Bronchial epithelial cell (primary cell): ENCODE results near the gene PLXNA4. TPM values are rescaled to one million over a fixed set of nuclear protein-coding genes. Genes with fewer than 3 reads are reported as not detected.

Experiments used
- DNase-seq: peaks from one replicate; pipeline ENCODE4 v3.0.0-alpha.2; 2010; ENCODE audit warnings: low read depth
- FAIRE-seq: peaks from 2 replicates; lab custom pipeline; 2011; peaks lifted over from hg19 to GRCh38; lab: Jason Lieb, UNC
- H3K27me3 ChIP-seq: 2 replicates; pipeline ENCODE4 v1.5.1; 2011; ENCODE audit warnings: low read length; ENCODE audit not compliant: control insufficient read depth, insufficient read depth
- H3K36me3 ChIP-seq: 2 replicates; pipeline ENCODE4 v1.5.1; 2011; ENCODE audit warnings: low read length; ENCODE audit not compliant: control insufficient read depth, insufficient read depth
- H3K4me3 ChIP-seq: 2 replicates; pipeline ENCODE4 v1.5.1; 2011; ENCODE audit warnings: mild to moderate bottlenecking, low read depth, low read length, control low read depth
- total RNA-seq: library from RNA; depleted of rRNA; stranded (reverse); fragments of >200 nt; gene quantifications from 2 replicates; pipeline ENCODE4 v1.2.1, GENCODE V29; 2014
- TF ChIP-seq, protein P1 (sequence below): IDR thresholded peaks from 2 replicates; pipeline ENCODE4 v1.5.1; 2011; ENCODE audit warnings: mild to moderate bottlenecking, moderate library complexity, low read length, control low read depth, inconsistent platforms; ENCODE audit not compliant: insufficient read depth, severe bottlenecking

Gene PLXNA4
- total RNA-seq, 1 donor from 2014 or later, result under 0.01 TPM

DNA sequence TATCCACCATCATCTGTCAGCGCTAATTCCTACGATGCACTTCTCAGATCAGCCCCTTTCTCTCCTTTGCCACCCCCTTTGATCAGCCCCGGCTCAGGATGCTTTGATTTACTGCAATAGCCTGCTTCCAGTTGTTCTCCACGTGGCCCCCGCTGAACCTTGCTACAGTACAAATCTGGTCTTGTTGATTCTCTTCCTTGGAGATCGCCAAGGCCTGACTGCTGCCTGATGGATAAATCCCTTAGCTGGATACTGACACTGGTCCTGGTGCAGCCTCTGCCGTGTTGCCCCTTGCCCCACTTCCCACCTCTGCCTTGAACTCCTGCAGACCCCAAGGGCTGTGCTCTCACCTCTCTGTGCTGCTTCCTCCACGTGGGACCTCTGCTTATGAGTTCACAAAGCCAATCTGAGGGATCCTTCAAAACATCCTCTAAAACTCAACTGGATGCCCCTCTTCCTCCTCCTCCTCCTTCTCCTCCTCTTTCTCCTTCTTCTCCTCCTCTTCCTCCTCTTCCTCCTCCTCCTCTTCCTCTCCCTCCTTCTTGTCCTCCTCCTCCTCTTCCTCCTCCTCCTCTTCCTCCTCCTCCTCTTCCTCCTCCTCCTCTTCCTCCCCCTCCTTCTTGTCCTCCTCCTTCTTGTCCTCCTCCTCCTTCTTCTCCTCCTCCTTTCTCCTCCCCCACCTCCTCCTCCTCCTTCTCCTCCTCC is 15.3 kb downstream of the PLXNA4 start:
- no peaks in the 10 kb centered on the region for H3K27me3 ChIP-seq

DNA sequence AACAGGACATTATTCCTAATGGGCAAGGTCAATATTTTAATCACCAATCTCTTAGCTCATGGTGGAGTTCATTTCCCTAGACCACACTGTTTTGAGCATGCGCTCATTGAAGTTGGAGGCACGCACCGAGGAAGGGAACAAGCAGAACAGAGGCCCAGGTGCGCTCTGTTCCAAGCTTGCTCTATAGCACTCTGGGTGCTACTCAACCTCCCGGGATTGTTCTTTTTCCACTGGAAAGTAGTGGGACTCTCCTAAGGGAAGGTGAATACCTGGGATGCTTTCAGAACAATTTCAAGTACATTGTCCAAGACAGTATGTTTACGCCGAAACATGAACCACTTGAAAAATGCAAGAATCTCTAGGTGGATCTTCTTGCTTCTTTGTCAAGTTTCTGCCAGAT is 16.2 kb downstream of the PLXNA4 start:
- Histone ChIP-seq H3K27me3 (no peaks in the 10 kb centered on the region), H3K36me3 (no peaks in the 10 kb centered on the region), H3K4me3 (no peak overlapping the region)
- DNase-seq (no peak), FAIRE-seq (no peak)
- TF ChIP-seq, protein P1, sequence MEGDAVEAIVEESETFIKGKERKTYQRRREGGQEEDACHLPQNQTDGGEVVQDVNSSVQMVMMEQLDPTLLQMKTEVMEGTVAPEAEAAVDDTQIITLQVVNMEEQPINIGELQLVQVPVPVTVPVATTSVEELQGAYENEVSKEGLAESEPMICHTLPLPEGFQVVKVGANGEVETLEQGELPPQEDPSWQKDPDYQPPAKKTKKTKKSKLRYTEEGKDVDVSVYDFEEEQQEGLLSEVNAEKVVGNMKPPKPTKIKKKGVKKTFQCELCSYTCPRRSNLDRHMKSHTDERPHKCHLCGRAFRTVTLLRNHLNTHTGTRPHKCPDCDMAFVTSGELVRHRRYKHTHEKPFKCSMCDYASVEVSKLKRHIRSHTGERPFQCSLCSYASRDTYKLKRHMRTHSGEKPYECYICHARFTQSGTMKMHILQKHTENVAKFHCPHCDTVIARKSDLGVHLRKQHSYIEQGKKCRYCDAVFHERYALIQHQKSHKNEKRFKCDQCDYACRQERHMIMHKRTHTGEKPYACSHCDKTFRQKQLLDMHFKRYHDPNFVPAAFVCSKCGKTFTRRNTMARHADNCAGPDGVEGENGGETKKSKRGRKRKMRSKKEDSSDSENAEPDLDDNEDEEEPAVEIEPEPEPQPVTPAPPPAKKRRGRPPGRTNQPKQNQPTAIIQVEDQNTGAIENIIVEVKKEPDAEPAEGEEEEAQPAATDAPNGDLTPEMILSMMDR, result no peak

More for the DNA sequence above, 15.3 kb downstream of the PLXNA4 start:
- Histone ChIP-seq H3K36me3 (no peaks in the 10 kb centered on the region), H3K4me3 (no peak overlapping the region)
- TF ChIP-seq, protein P1, result no peak
- FAIRE-seq (no peak), DNase-seq (no peak)

DNA sequence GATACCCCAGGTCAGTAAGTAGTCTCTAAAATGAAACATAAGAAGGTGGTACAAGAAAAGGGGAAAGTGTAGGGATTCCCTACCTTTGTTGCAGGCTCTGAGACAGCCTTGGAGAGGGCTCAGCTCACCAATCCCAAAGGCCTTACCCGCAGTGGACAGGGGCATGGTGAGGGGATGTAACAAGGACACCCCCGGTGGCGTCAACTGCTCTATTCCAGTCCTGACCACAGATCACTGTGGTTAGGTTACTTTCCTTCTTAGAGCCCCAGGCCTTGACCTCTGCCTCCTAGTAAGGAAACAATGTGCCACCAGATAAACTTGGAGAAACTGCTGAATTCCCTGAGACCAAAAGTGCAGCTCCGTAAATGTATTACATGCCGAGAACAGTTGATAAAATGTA is 17.5 kb downstream of the PLXNA4 start:
- no peaks in the 10 kb centered on the region for H3K36me3 ChIP-seq
- TF ChIP-seq, protein P1, result no peak
- DNase-seq, result no peak
- no peaks in the 10 kb centered on the region for H3K27me3 ChIP-seq
- FAIRE-seq, result no peak
- H3K4me3 ChIP-seq, result no peak overlapping the region

DNA sequence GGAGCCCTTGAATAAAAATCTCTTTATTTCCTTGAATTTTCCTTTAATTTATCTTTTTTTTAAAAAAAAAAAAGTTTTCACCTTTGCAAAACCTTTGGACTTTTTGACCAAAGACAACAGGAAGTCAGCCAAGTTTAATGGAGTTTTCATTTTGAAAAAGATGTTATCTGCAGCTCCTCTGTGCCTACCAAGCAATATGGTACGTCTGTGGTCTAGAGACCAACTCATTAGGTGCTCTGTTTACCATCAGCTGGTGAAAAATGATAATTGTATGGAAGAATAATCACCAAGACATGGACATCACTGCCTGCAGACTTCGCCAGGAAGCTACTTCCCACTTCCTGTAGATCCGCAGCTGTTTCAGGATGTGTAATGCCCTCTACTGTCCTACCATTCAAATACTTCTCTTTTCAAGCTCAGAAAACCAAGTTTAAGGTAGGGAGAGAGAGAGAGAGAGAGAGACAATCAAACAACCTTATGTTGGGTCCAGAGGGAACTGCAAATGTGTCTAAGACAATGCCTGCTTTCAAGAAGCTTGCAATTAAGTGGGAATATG is 18.7 kb downstream of the PLXNA4 start:
- DNase-seq (no peak), FAIRE-seq (no peak)
- no peaks in the 10 kb centered on the region for H3K27me3 ChIP-seq
- H3K4me3 ChIP-seq, result no peak overlapping the region
- H3K36me3 ChIP-seq, result no peaks in the 10 kb centered on the region
- TF ChIP-seq, protein P1, result no peak

DNA sequence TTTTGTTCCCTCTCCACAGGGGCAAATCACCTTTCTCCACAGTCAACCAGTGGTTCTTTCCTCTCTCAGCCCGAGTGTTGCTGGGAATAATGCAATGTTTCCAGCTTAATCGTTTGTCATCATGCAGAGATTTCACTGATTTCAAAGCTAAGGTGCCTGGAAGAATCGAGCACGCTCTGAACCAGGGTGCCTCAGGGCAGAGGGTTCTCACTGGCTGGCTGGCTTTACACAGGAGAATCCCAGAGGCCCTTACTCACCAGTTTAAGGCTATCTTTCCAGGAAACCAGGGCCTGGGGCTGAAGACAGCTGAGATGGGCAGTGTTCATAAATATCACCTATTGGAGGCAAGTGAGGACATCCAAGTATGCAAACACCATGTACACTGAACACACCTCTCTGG is 21.8 kb downstream of the PLXNA4 start:
- DNase-seq (no peak), FAIRE-seq (no peak)
- no peaks in the 10 kb centered on the region for H3K36me3 ChIP-seq
- no peak overlapping the region for H3K4me3 ChIP-seq
- no peaks in the 10 kb centered on the region for H3K27me3 ChIP-seq
- TF ChIP-seq, protein P1, result no peak

DNA sequence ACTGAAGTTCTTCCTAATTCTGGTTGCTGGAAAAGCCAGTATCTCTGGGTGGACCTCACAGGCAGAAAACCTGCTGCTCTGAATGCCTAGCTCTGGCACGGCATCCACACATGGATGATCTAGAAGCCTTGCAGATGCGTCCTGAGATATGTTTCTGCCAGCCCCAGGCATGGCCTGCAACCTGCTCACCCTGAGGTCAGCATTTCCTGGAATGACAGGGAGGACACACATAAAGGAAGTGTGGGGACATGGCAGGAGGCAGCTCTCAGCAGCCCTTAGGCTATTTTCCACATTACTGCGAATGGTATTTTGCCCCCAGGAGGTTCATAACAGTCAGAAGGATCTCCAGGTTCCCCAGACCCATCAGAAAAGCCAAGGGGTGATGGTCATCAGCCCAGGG is 23.2 kb downstream of the PLXNA4 start:
- H3K4me3 ChIP-seq, result no peak overlapping the region
- no peaks in the 10 kb centered on the region for H3K36me3 ChIP-seq
- DNase-seq, result no peak
- no peaks in the 10 kb centered on the region for H3K27me3 ChIP-seq
- TF ChIP-seq, protein P1, result no peak
- FAIRE-seq, result no peak
